Karpas-422 (cell line): ENCODE measurements around the gene KDM2A. TPM values are rescaled to one million over a fixed set of nuclear protein-coding genes. Genes with fewer than 3 reads are reported as not detected.
A peak's percentile ranks its signal among the peaks of the same experiment; 100 is the strongest.
"Not testable (repeated sequence)": the region's sequence is repeated elsewhere in the genome, so short reads cannot be mapped to it uniquely, and the experiment has no call there.

Source experiments
- DNase-seq: peaks from one replicate; pipeline ENCODE4 v3.0.0-alpha.2; 2015
- H2AFZ ChIP-seq: fragments of 200-600 bp; sonication (generic); 2 replicates; pipeline ENCODE4 v1.6.1; 2014; ENCODE audit warnings: antibody characterized with exemption, low read length, mixed read lengths
- H3K27ac ChIP-seq: fragments of 200-600 bp; sonication (generic); 2 replicates; pipeline ENCODE4 v1.5.1; 2014; ENCODE audit warnings: mild to moderate bottlenecking, low read length, moderate library complexity
- H3K27me3 ChIP-seq: fragments of 200-600 bp; sonication (generic); 2 replicates; pipeline ENCODE4 v1.6.1; 2014; ENCODE audit warnings: low read length, mixed read lengths
- H3K36me3 ChIP-seq: fragments of 200-600 bp; sonication (generic); 2 replicates; pipeline ENCODE4 v1.6.1; 2014; ENCODE audit warnings: low read length, mixed read lengths; ENCODE audit not compliant: insufficient read depth
- H3K4me1 ChIP-seq: fragments of 200-600 bp; sonication (generic); 2 replicates; pipeline ENCODE4 v1.6.1; 2014; ENCODE audit warnings: mild to moderate bottlenecking, low read length, mixed read lengths
- H3K4me2 ChIP-seq: fragments of 200-600 bp; sonication (generic); 2 replicates; pipeline ENCODE4 v1.6.1; 2014; ENCODE audit warnings: low read length, low read depth, mild to moderate bottlenecking; ENCODE audit not compliant: poor library complexity, severe bottlenecking
- H3K4me3 ChIP-seq: fragments of 200-600 bp; sonication (generic); 2 replicates; pipeline ENCODE4 v1.5.1; 2014; ENCODE audit warnings: mild to moderate bottlenecking, antibody characterized with exemption, low read length, mixed read lengths
- H3K79me2 ChIP-seq: fragments of 200-600 bp; sonication (generic); 2 replicates; pipeline ENCODE4 v1.6.1; 2014; ENCODE audit warnings: mild to moderate bottlenecking, low read length, mixed read lengths
- H3K9ac ChIP-seq: fragments of 200-600 bp; sonication (generic); 2 replicates; pipeline ENCODE4 v1.6.0; 2014; ENCODE audit warnings: low read length
- H3K9me2 ChIP-seq: fragments of 200-600 bp; sonication (generic), shearing (Covaris generic); replicated peaks from 2 replicates; pipeline ENCODE4 v1.6.0; 2014; ENCODE audit warnings: mild to moderate bottlenecking, low read length, moderate library complexity; ENCODE audit not compliant: insufficient read depth
- H3K9me3 ChIP-seq: fragments of 300-700, 200-600 bp; sonication (generic); 2 replicates; pipeline ENCODE4 v1.6.1; 2014; ENCODE audit warnings: low read length, mixed read lengths
- H4K20me1 ChIP-seq: fragments of 200-600 bp; sonication (generic); 2 replicates; pipeline ENCODE4 v1.6.1; 2014; ENCODE audit warnings: mild to moderate bottlenecking, antibody characterized with exemption, low read length, low read depth; ENCODE audit not compliant: insufficient read depth
- total RNA-seq: library from RNA; depleted of rRNA; stranded (reverse); fragments of >200 nt; shearing (Covaris generic); gene quantifications from 2 replicates; pipeline ENCODE4 v1.2.3, GENCODE V29; 2014; ENCODE audit warnings: low replicate concordance

Gene KDM2A
- total RNA-seq, 1 experiment from 2014 or later, result 55.8 TPM

- no peak overlapping the region for H3K27ac ChIP-seq
- no peaks in the 10 kb centered on the region for H3K9me2 ChIP-seq
- no peak overlapping the region for H3K4me3 ChIP-seq
- H3K79me2 ChIP-seq, result peaks cover 1% of the 10 kb centered on the region; the same call in 1 of the 2 replicates
- no peaks in the 10 kb centered on the region for H3K4me1 ChIP-seq
- no peak overlapping the region for H3K4me2 ChIP-seq
- peaks cover 4% of the 10 kb centered on the region; the same call in 1 of the 2 replicates for H3K36me3 ChIP-seq
- H3K9me3 ChIP-seq, result no peaks in the 10 kb centered on the region
- no peaks in the 10 kb centered on the region for H4K20me1 ChIP-seq
- H3K27me3 ChIP-seq, result no peaks in the 10 kb centered on the region
- H2AFZ ChIP-seq, result no peak overlapping the region
- DNase-seq, result no peak
- no peak overlapping the region for H3K9ac ChIP-seq
Measured at GRCh38 chr11:67204822-67205221, 85.8 kb downstream of the KDM2A start.

DNA sequence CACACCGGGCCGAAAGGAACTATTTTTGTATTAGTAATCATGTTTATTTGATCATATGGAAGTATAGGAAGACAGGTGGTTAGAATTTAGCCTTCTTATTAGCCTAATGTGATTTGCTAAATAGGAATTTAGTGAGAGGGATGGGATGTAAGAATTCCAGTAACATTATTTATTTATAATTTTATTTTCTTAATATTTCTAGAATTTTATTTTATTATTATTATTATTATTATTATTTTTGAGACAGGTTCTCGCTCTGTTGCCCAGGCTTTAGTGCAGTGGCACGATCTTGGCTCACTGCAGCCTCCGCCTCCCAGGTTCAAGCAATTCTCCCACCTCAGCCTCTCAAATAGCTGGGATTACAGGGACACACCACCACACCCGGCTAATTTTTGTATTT is 90.2 kb downstream of the KDM2A start:
- not testable (repeated sequence) for H4K20me1 ChIP-seq, H3K9me2 ChIP-seq, H3K4me2 ChIP-seq, H3K4me3 ChIP-seq, H3K27ac ChIP-seq, H3K9ac ChIP-seq, H3K79me2 ChIP-seq, H2AFZ ChIP-seq, DNase-seq, H3K27me3 ChIP-seq, H3K9me3 ChIP-seq
- peaks cover 11% of the 10 kb centered on the region; the same call in 1 of the 2 replicates for H3K36me3 ChIP-seq
- peaks cover 22% of the 10 kb centered on the region for H3K4me1 ChIP-seq

DNA sequence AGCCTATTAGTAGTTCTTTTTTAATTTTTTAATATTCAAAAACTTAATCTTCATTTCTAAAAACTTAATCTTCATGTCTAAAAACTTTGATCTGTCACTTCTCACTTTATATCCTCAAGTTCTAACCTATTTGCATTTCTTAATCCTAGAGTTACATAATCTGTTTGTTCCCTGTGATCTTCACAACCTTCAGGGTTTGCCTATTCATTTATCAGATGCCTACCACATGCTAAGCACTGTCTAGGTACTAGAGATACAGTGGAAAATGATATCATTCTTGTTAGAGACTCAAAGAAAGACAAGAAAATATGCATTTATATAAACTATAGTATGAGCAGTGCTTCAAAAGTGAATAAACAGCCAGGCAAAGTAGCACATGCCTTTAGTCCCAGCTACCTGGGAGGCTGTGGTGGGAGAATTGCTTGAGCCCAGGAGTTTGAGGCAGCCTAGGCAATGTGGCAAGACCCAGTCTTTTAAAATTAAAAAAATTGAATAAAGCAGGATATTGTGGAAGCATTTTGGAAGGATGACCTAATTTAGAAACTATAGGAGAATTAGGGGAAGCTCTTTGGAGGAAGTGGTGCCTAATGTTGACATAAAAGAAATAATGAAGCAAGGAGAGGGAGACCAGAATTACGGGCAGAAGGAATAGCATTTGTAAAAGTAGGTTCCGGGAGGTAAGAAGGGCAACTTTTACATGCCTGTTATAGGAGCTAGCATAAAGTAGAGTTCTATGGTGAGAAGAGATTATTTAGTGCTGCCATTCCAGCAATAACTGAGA is 92.8 kb downstream of the KDM2A start:
- Histone ChIP-seq H3K4me2 (no peak overlapping the region), H3K9ac (no peak overlapping the region), H2AFZ (no peak overlapping the region), H3K9me2 (no peaks in the 10 kb centered on the region), H3K36me3 (peaks cover 23% of the 10 kb centered on the region), H3K4me3 (no peak overlapping the region), H3K79me2 (peaks cover 6% of the 10 kb centered on the region; the same call in 1 of the 2 replicates), H4K20me1 (no peaks in the 10 kb centered on the region), H3K4me1 (peaks cover 22% of the 10 kb centered on the region), H3K27ac (peak overlapping the region; percentile 60), H3K27me3 (no peaks in the 10 kb centered on the region), H3K9me3 (no peaks in the 10 kb centered on the region)
- no peak for DNase-seq

- H3K79me2 ChIP-seq, result peaks cover 10% of the 10 kb centered on the region; the same call in 1 of the 2 replicates
Measured at GRCh38 chr11:67213178-67213621, 94.1 kb downstream of the KDM2A start.

DNA sequence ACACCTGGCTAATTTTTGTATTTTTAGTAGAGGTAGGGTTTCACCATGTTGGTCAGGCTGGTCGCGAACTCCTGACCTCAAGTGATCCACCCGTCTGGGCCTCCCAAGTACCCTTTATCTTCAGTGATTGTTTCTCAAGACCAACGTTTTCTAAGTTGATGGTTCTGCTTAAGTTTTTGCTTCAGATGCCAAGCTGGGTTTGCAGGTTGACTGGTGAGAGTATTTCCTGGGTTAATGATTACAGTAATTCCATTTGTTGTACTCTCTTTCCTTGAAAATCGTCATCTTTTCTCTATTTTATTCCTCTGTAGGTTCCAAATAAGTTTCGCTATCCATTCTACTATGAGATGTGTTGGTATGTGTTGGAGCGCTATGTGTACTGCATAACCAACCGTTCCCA is 108.7 kb downstream of the KDM2A start:
- H2AFZ ChIP-seq, result no peak overlapping the region
- peaks cover 12% of the 10 kb centered on the region for H3K79me2 ChIP-seq
- peaks cover 47% of the 10 kb centered on the region for H3K36me3 ChIP-seq
- no peak overlapping the region for H3K4me2 ChIP-seq
- H3K4me1 ChIP-seq, result no peaks in the 10 kb centered on the region
- DNase-seq, result no peak
- no peak overlapping the region for H3K27ac ChIP-seq
- no peaks in the 10 kb centered on the region for H3K9me2 ChIP-seq
- no peak overlapping the region for H3K9ac ChIP-seq
- H3K9me3 ChIP-seq, result no peaks in the 10 kb centered on the region
- no peaks in the 10 kb centered on the region for H3K27me3 ChIP-seq
- no peak overlapping the region for H3K4me3 ChIP-seq
- H4K20me1 ChIP-seq, result no peaks in the 10 kb centered on the region

More at GRCh38 chr11:67213178-67213621, 94.1 kb downstream of the KDM2A start:
- Histone ChIP-seq H3K4me1 (peaks cover 22% of the 10 kb centered on the region), H3K9me2 (no peaks in the 10 kb centered on the region), H3K27ac (peak overlapping the region; percentile 58), H4K20me1 (no peaks in the 10 kb centered on the region), H3K36me3 (peaks cover 34% of the 10 kb centered on the region), H3K4me3 (no peak overlapping the region), H2AFZ (no peak overlapping the region), H3K9me3 (no peaks in the 10 kb centered on the region), H3K27me3 (no peaks in the 10 kb centered on the region), H3K4me2 (peak overlapping the region; percentile 25), H3K9ac (no peak overlapping the region)
- peak; percentile 79 for DNase-seq

DNA sequence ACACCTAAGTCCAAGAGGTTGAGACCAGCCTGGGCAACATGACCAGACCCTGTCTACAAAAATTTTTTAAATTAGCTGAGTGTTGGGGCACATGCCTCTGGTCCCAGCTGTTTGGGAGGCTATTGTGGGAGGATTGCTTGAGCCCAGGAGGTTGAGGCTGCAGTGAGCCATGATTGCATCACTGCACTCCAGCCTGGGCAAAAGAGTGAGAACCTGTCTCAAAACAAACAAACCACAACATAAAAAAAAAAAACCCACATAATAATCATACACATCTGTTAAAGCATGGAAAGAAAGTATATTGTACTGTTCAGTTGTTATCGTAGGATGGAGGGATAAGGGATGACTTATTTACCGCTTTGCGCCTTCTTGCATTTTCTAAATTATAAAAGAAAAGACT is 111.3 kb downstream of the KDM2A start:
- Histone ChIP-seq H3K79me2 (peaks cover 23% of the 10 kb centered on the region), H3K4me3 (no peak overlapping the region), H3K9me2 (no peaks in the 10 kb centered on the region), H3K9me3 (no peaks in the 10 kb centered on the region), H4K20me1 (no peaks in the 10 kb centered on the region), H3K9ac (no peak overlapping the region), H3K27ac (no peak overlapping the region), H3K27me3 (no peaks in the 10 kb centered on the region), H3K4me1 (peaks cover 6% of the 10 kb centered on the region), H3K36me3 (peaks cover 37% of the 10 kb centered on the region), H3K4me2 (no peak overlapping the region), H2AFZ (no peak overlapping the region)
- no peak for DNase-seq

DNA sequence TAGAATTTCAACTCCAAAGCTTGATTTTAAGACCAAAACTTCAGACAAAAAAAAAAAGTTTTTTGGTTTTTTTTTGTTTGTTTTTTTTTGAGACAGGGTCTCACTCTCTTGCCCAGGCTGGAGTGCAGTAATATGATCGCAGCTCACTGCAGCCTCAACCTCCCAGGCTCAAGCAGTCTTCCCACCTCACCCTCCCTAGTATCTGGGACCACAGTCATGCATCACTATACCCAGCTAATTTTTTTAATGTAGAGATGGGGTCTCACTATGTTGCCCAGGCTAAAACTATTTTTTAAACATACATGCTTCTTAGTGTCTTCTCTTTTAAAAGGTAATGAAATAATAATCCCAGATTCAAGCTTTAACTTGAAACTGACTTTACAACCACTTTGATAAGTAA is 111.8 kb downstream of the KDM2A start:
- Histone ChIP-seq H3K79me2 (peaks cover 23% of the 10 kb centered on the region), H3K9me2 (no peaks in the 10 kb centered on the region), H3K4me3 (no peak overlapping the region), H3K9me3 (no peaks in the 10 kb centered on the region), H3K4me2 (no peak overlapping the region), H3K9ac (no peak overlapping the region), H3K27me3 (no peaks in the 10 kb centered on the region), H3K36me3 (peaks cover 37% of the 10 kb centered on the region), H4K20me1 (no peaks in the 10 kb centered on the region), H2AFZ (no peak overlapping the region), H3K27ac (no peak overlapping the region), H3K4me1 (peaks cover 6% of the 10 kb centered on the region)
- no peak for DNase-seq

DNA sequence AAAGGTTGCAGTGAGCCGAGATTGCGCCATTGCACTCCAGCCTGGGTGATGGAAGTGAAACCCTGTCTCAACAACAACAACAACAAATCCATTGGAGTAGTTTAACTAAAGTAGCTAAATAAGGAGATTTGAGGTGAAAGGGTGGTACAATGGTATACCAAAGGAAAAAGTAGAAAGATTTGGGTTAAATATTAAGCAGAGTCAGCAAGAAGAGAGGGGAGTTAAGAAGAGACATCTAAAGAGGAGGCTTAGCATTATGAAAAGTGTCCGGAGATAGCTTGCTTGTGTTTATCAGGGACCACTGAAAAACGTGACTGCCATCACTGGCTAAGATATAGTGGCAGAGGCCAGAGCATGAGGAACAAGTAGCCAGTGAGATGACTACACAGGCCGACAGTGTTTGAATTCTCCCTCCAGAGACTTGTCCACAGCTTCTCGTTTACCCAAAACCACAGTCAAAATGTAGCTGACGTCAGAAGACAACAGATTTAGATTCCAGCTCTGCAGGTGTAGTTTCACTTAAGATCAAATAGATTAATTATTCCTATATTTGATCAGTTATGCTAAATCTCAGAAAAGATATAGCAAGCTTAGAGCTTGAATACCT is 114.6 kb downstream of the KDM2A start:
- no peaks in the 10 kb centered on the region for H3K9me3 ChIP-seq
- no peak overlapping the region for H3K9ac ChIP-seq
- H3K36me3 ChIP-seq, result peaks cover 22% of the 10 kb centered on the region
- H4K20me1 ChIP-seq, result no peaks in the 10 kb centered on the region
- peak overlapping the region; percentile 27; the same call in 1 of the 2 replicates for H3K27ac ChIP-seq
- H3K4me3 ChIP-seq, result no peak overlapping the region
- H3K4me1 ChIP-seq, result peaks cover 23% of the 10 kb centered on the region
- no peaks in the 10 kb centered on the region for H3K9me2 ChIP-seq
- no peaks in the 10 kb centered on the region for H3K27me3 ChIP-seq
- H2AFZ ChIP-seq, result no peak overlapping the region
- H3K4me2 ChIP-seq, result no peak overlapping the region
- no peak for DNase-seq
- H3K79me2 ChIP-seq, result peaks cover 27% of the 10 kb centered on the region
